HG03558 (cell line): ENCODE data around the gene ATL3.
"Not testable (repeated sequence)": the region's sequence is repeated elsewhere in the genome, so short reads cannot be mapped to it uniquely, and the experiment has no call there.

ENCODE experiments used
- ATAC-seq: cut with Tn5 transposase; IDR thresholded peaks from one replicate; pipeline ENCODE4 v1.9.1; 2021; ENCODE audit warnings: moderate number of reproducible peaks; ENCODE audit not compliant: unreplicated experiment; ENCODE audit errors: extremely low read depth

ATL3 gene

DNA sequence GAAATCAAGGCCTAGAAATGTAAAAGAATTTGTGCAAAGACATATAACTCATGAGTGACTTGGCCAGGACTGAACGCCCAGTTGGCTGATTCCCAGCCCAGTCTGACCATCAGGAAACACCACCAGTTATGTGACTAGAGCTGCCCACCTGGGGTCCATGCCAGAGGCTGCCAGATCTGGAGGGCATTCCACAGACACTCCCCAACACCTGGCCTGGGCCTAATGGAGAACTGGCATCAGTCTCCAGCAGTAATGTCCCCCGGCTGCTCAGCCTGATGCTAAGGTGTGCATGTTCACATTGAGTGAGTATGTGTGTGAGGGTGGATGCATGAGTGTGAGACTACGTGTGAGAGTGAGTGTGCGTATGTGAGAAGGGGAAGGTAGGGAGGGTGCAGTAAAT is 72.6 kb downstream of the ATL3 start:
- ATAC-seq = no peak

DNA sequence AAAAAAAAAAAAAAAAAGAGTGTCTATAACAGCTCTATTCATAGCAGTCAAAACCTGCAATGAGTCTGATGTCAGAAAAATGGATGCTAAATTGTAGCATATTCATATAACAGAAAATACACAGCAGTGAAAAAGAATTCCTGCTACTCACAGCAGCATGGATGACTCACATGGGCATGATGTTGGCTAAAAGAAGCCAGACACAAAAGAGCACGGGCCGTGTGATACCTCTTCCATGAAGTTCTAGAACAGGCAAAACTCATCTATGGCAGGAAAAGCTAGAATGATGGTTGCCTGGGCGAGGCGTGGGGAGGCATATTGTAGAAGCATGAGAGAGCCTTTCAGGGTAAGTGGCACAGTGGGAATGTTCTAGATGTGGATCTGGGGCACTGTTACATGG is 75.9 kb downstream of the ATL3 start:
- no peak for ATAC-seq

DNA sequence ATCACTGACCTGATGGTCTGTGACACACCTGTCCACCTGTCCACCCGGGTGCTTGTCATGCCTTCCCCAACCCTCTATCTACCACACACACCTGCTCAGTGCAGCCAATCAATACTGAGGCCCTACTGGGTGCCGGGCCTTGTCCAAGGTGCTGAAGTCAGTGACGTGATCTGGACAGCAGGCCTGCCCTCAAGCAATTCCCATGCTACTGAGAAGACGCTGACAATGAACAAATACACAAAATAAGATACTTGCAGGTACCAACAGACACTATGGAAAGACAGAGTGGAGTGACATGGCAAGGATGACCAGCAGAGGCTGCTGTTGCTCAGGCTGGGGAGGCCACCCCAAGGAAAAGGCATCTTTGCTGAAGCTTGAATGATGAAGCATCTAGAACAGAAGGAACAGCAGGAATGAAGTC is 78.2 kb downstream of the ATL3 start:
- ATAC-seq = no peak

DNA sequence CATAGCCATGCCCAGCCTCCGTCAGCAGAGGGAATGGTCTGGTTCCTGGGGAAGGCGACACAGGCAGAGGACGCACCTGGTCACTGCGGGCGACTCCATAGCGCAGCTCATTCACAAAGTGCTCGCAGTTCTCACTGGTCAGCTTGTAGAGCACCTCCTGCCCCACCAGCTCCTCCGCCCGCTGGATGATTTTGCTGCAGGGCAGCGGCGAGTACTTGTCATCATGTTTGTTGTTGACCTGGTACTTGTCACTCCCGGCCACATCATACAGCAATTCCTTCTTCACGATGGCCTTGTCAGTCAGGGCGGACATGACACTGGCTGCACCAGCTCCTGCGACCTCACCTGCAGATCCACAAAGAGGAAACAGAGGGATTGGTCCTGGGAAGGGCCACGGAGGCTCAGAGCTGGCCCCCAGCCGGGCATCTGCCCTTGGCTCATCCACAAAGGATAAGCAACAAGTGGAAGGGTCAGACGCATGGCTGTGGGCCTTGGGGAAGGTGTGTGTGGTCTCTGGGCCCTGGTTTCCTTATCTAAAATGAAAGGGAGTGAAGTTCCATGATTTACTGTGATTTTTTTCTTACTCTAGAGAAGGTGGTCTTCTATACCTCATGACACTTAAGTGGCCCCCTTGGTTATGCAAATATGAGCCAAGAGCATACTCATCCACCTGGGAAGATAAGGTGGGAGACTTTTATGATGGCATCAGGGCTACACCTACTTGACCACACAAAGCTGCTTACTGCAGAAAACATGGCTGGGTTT is 81.0 kb downstream of the ATL3 start:
- ATAC-seq = no peak

DNA sequence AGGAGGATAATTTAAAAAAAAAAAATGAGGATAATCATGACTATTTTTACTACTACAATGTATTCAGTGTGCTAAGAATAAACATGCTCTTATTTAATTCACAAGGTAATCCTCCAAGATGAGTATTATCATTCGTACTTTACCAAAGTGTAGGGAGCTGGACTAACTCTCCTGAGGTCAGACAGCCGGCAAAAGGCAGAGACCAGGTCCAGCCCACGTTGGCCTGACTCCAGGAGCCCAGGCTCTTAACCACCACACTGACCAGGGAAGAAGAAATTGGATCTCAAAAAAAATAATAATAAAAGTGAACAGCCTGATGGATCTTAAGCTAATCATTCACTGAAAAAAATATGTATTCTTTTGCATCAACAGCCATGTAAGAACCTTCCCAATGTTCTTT is 82.2 kb downstream of the ATL3 start:
- ATAC-seq = no peak

DNA sequence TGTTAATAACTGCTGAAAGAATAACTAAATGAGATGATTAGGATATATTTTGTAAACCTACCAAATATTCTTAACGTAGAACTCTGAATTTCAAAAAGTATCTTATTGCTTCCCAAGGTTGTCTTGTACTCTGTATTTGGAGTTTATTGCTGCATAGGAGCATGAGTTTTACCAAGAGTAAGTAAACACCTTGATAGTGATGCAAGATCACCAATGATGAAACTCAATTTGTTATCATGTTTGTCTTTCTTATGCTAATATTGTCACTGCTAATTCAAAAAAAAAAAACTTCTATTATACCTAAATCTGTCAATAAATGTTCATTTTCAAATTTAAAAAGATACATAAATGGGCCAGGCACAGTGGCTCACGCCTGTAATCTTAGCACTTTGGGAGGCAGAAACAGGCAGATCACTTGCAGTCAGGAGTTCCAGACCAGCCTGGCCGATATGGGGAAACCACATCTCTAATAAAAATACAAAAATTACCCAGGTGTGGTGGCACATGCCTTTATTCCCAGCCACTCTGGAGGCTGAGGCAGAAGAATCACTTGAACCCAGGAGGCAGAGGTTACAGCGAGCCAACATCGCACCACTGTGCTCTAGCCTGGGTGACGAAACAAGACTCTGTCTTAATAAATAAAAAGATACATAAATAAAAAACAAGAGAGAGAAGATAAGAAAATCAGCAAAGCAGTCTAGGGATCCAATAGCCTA is 84.6 kb downstream of the ATL3 start:
- ATAC-seq = no peak

DNA sequence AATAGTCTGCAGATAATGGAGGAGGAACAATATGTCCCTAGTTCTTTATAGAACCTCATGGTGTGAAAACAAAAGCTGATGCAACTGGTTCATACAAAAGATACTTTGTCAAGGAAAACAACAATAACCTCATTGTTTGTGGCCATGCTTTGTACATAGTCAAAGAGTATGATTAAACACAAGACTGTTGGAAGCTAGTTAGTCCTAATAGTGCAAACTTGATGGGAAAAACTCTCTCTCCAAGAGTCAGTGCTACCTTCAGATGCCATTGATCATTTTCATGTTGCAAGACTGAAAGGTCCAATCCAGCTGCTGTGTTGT is 87.9 kb downstream of the ATL3 start:
- no peak for ATAC-seq

DNA sequence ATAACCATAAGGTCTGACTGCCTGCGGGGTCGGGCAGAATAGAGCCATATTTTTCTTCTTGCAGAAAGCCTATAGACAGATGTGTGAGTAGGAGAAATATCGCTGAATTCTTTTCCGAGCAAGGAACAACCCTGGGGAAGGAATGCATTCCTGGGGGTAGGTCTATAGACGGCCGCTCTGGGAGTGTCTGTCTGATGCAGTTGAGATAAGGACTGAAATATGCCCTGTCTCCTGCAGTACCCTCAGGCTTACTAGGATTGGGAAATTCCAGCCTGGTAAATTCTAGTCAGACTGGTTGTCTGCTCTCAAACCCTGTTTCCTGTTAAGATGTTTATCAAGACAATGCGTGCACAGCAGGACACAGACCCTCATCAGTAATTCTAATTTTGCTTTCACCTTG is 90.0 kb downstream of the ATL3 start:
- ATAC-seq = not testable (repeated sequence)

DNA sequence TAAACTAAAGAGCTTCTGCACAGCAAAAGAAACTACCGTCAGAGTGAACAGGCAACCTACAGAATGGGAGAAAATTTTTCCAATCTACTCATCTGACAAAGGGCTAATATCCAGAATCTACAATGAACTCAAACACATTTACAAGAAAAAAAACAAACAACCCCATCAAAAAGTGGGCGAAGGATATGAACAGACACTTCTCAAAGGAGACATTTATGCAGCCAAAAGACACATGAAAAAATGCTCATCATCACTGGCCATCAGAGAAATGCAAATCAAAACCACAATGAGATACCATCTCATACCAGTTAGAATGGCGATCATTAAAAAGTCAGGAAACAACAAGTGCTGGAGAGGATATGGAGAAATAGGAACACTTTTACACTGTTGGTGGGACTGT is 92.3 kb downstream of the ATL3 start:
- not testable (repeated sequence) for ATAC-seq

DNA sequence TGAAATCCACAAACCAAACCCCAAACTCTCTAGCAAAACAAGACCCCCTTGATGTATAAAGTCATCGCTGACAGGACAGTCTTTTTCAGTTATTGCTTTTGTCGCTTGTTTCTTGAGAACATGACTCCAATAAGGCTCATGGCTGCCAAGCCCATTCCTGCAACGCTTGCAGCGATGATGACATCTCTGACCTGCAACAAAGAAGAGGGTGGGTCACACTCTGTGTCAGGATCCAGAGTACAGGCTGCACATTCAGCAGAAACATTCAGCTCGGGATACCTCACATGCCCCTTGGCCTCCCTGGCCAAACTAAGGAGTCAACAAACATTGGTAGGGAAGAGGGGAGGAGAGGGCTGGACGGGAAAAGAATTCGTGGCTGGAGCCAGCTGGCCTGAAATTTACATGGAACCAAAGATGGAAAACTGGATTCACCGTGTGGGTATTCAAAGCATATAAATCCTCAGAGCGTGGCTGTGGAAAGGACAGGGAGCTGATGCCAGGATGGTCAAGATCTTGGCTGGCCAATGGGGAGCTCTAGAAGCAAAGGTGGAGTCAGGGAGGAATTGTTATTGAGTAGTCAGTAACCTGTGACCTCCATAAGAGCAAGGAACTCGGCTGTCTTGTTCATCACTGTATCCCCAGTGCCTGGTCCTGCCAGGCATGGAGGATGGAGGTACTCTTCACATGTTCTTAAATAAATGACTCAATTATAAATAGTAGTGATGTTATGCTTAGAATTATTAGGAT is 96.1 kb downstream of the ATL3 start:
- ATAC-seq = no peak
